K562 (cell line): ENCODE results near the gene GPATCH4. TPM values are rescaled to one million over a fixed set of nuclear protein-coding genes. Genes with fewer than 3 reads are reported as not detected.

Experiments
- ATAC-seq: fragments of 200-7000 bp; cut with Tn5 transposase; 3 replicates; pipeline ENCODE4 v1.9.1; 2020; ENCODE audit warnings: moderate library complexity
- BruUV-seq: library from RNA; stranded (reverse); fragments of 400-500 nt; replicated peaks from 2 replicates; lab custom pipeline; 2021; lab: Mats Ljungman, UMichigan
- CTCF ChIA-PET: fragments of 300-600 bp; formaldehyde crosslinking; extraction: SDS; loops from one replicate; lab custom pipeline; 2021; ENCODE audit warnings: low intra/inter-chr PET ratio; lab: Yijun Ruan, JAX
- POLR2A ChIA-PET: fragments of 300-600, 350-650 bp; sonication (Branson Sonifier 250); formaldehyde crosslinking; extraction: SDS; loops from one replicate; lab custom pipeline; 2021; ENCODE audit warnings: antibody characterized with exemption, inconsistent platforms; lab: Yijun Ruan, JAX
- DNase-seq, 4 experiments: peaks; one replicate each; pipeline versions ENCODE4 v3.0.0 to v3.0.0-alpha.2; 2011 to 2018; ENCODE audit warnings: low spot score in 3 of 4, mixed read lengths in 3 of 4; ENCODE audit errors: extremely low read depth in 1 of 4
- FAIRE-seq: peaks from 2 replicates; lab custom pipeline; 2011; peaks lifted over from hg19 to GRCh38; lab: Jason Lieb, UNC
- H2AFZ ChIP-seq: 2 replicates; pipeline ENCODE4 v1.6.0; 2011; ENCODE audit warnings: low read depth, low read length, control low read depth, inconsistent platforms
- H3K27ac ChIP-seq: fragments of 200-600 bp; 3 replicates; pipeline ENCODE4 v1.8.0; 2011; ENCODE audit warnings: low read depth, mild to moderate bottlenecking, control low read depth, inconsistent platforms, low read length, moderate library complexity, mixed read lengths; ENCODE audit errors: extremely low read depth
- H3K27me3 ChIP-seq, 2 experiments: fragments of 300-600 bp in 1 of 2; 2 replicates in 1 of 2; 3 replicates in 1 of 2; pipeline versions ENCODE4 v1.6.0 to v1.8.0; 2011; ENCODE audit warnings: inconsistent platforms in 2 of 2, low read length in 2 of 2, mild to moderate bottlenecking in 1 of 2, mixed read lengths in 1 of 2, moderate library complexity in 1 of 2; ENCODE audit not compliant: control insufficient read depth in 2 of 2, insufficient read depth in 2 of 2
- H3K36me3 ChIP-seq: fragments of 300-600 bp; 3 replicates; pipeline ENCODE4 v1.8.0; 2011; ENCODE audit warnings: mild to moderate bottlenecking, low read length, inconsistent platforms; ENCODE audit not compliant: control insufficient read depth, insufficient read depth
- H3K4me1 ChIP-seq, 2 experiments: fragments of 200-600 bp in 1 of 2; replicated peaks in 1 of 2; 2 replicates in 1 of 2; 3 replicates in 1 of 2; pipeline versions ENCODE4 v1.5.1 to v1.8.0; 2011; ENCODE audit warnings: inconsistent platforms in 2 of 2, low read length in 2 of 2, mild to moderate bottlenecking in 1 of 2, mixed read lengths in 1 of 2, moderate library complexity in 1 of 2; ENCODE audit not compliant: control insufficient read depth in 2 of 2, insufficient read depth in 2 of 2
- H3K4me2 ChIP-seq: 2 replicates; pipeline ENCODE4 v1.6.1; 2011; ENCODE audit warnings: low read length, control low read depth, inconsistent platforms, mixed read lengths; ENCODE audit not compliant: insufficient read depth
- H3K4me3 ChIP-seq: fragments of 200-600 bp; sonication (generic), shearing (Covaris generic); 2 replicates; pipeline ENCODE4 v1.5.1; 2016; ENCODE audit warnings: control low read depth, inconsistent platforms
- H3K79me2 ChIP-seq: fragments of 200-600 bp; 3 replicates; pipeline ENCODE4 v1.8.0; 2011; ENCODE audit warnings: low read length, inconsistent platforms; ENCODE audit not compliant: control insufficient read depth, insufficient read depth
- H3K9ac ChIP-seq, 2 experiments: 2 replicates each; pipeline versions ENCODE4 v1.6.0 to v1.6.1; 2011; ENCODE audit warnings: low read depth in 2 of 2, low read length in 2 of 2, control low read depth in 1 of 2, inconsistent platforms in 1 of 2, mild to moderate bottlenecking in 1 of 2, mixed read lengths in 1 of 2; ENCODE audit not compliant: insufficient read depth in 1 of 2
- H3K9me1 ChIP-seq: one replicate; pipeline ENCODE4 v1.6.0; 2011; ENCODE audit warnings: inconsistent platforms, mild to moderate bottlenecking, low read length, moderate library complexity; ENCODE audit not compliant: control insufficient read depth, insufficient read depth
- H3K9me3 ChIP-seq: replicated peaks from 2 replicates; pipeline ENCODE4 v1.5.1; 2011; ENCODE audit warnings: low read depth, low read length, inconsistent platforms; ENCODE audit not compliant: control insufficient read depth, insufficient read depth
- H4K20me1 ChIP-seq: replicated peaks from 2 replicates; pipeline ENCODE4 v1.6.1; 2011; ENCODE audit warnings: low read length, inconsistent platforms, mixed read lengths; ENCODE audit not compliant: control insufficient read depth, insufficient read depth
- CUX1 ChIP-seq: fragments of 200-800 bp; sonication (Bioruptor generic); IDR thresholded peaks from 2 replicates; pipeline ENCODE4 v1.6.1; 2016; ENCODE audit warnings: missing genetic modification characterization, missing compliant biosample characterization
- FOSL1 ChIP-seq: fragments of 200-800 bp; sonication (Bioruptor generic); conservative IDR thresholded peaks from 2 replicates; pipeline ENCODE4 v1.6.1; 2016; ENCODE audit warnings: missing genetic modification characterization, missing compliant biosample characterization
- MYC ChIP-seq, 2 experiments: fragments of 250-450 bp in 1 of 2; sonication (Bioruptor Pico) in 1 of 2; IDR thresholded peaks; 2 replicates each; pipeline versions ENCODE4 v1.5.1 to v1.6.1; 2012 to 2021; ENCODE audit warnings: low read depth in 2 of 2, borderline replicate concordance in 1 of 2, improper control_type of control experiment in 1 of 2, low read length in 1 of 2, mild to moderate bottlenecking in 1 of 2, moderate library complexity in 1 of 2
- PYGO2 ChIP-seq: fragments of 450-650 bp; IDR thresholded peaks from 2 replicates; pipeline ENCODE4 v1.6.1; 2016; ENCODE audit warnings: mild to moderate bottlenecking, missing genetic modification characterization, moderate library complexity, missing compliant biosample characterization
- SRSF1 ChIP-seq: fragments of 200-400 bp; formaldehyde crosslinking; IDR thresholded peaks from 2 replicates; pipeline ENCODE4 v1.6.1; 2017; ENCODE audit warnings: mild to moderate bottlenecking, low read depth, low read length, moderate library complexity
- TAF7 ChIP-seq: fragments of 450-650 bp; IDR thresholded peaks from 2 replicates; pipeline ENCODE4 v1.6.1; 2016; ENCODE audit warnings: missing genetic modification characterization, missing compliant biosample characterization
- ZC3H11A ChIP-seq: IDR thresholded peaks from 2 replicates; pipeline ENCODE4 v1.6.1; 2012; ENCODE audit warnings: low read depth, low read length, improper control_type of control experiment
- ZKSCAN8 ChIP-seq: fragments of 200-800 bp; sonication (Bioruptor generic); IDR thresholded peaks from 2 replicates; pipeline ENCODE4 v1.6.1; 2016; ENCODE audit warnings: missing genetic modification characterization, missing compliant biosample characterization
- ZNF395 ChIP-seq: fragments of 200-800 bp; sonication (Bioruptor generic); IDR thresholded peaks from 2 replicates; pipeline ENCODE4 v1.6.1; 2017; ENCODE audit warnings: missing genetic modification characterization, missing compliant biosample characterization
- WGBS: fragments of 100-300 bp; shearing (Covaris generic); methylation state at CpG from one replicate; pipeline ENCODE4 v1.1.6; 2016; ENCODE audit warnings: low coverage, mixed read lengths; ENCODE audit not compliant: insufficient coverage; ENCODE audit errors: missing lambda C conversion rate; 5-methylcytosine and 5-hydroxymethylcytosine counted together
- in situ Hi-C: fragments of 300-500 bp; cut with MboI; formaldehyde crosslinking; loops from 4 replicates; pipeline ENCODE4 v1.15.0; 2018; ENCODE audit warnings: inconsistent platforms, mixed read lengths
- intact Hi-C: fragments of 100-400 bp; cut with micrococcal nuclease; formaldehyde crosslinking; loops from 2 replicates; pipeline ENCODE4 v1.14.2; 2022
- polyA plus RNA-seq, 8 experiments: library from polyadenylated mRNA; depleted of rRNA in 4 of 8; stranded (reverse) in 5 of 8; unstranded in 3 of 8; fragments of >200 nt; fragmentation: Nextera tagmentation in 2 of 8; fragmentation: Illumina TruSeq in 1 of 8; extraction: Ambion mirVana in 2 of 8; extraction: Trizol in 1 of 8; gene quantifications; 2 replicates each; pipeline versions ENCODE4 v1.2.1 to v1.2.3, GENCODE V29; 2011 to 2014; ENCODE audit warnings: inconsistent platforms in 1 of 8, missing spikeins in 1 of 8
- total RNA-seq, 7 experiments: library from RNA; depleted of rRNA in 6 of 7; stranded (reverse); fragments of >200 nt in 6 of 7; fragmentation: Illumina TruSeq in 2 of 7; extraction: Trizol in 2 of 7; gene quantifications; 2 replicates each; pipeline versions ENCODE4 v1.2.1 to v1.2.3, GENCODE V29; 2011 to 2021; ENCODE audit warnings: low replicate concordance in 1 of 7
- TF ChIP-seq, protein P1 (sequence below): IDR thresholded peaks from 3 replicates; pipeline ENCODE4 v1.6.1; 2011; ENCODE audit warnings: borderline replicate concordance, mild to moderate bottlenecking; ENCODE audit not compliant: insufficient read length, insufficient read depth
- TF ChIP-seq, protein P2 (sequence below): sonication (generic); formaldehyde crosslinking; IDR thresholded peaks from 2 replicates; pipeline ENCODE4 v1.8.1; 2023; ENCODE audit warnings: mild to moderate bottlenecking, missing genetic modification reagents, moderate library complexity

Gene GPATCH4
- total and polyA plus RNA-seq, 9 of the 15 experiments (the other 6 are each of a cell fraction or from before 2014, with no cell fraction given) = 43.7 to 105 (median 76.5) TPM

GRCh38 chr1:156616463-156616862 is 15.2 kb upstream of the GPATCH4 start:
- no peak overlapping the region for H3K4me3 ChIP-seq
- H2AFZ ChIP-seq = peak overlapping the region; percentile 65
- H3K9me3 ChIP-seq = no peaks in the 10 kb centered on the region
- H3K27me3 ChIP-seq = no peaks in the 10 kb centered on the region
- ChIA-PET CTCF (no interaction called here), POLR2A (interaction anchor here (1.0 kb wide), 1 partner anchor 45 kb away, joined by 3 read pairs; no protein-coding TSS in a partner anchor)
- 0 out of 3 replicates have a peak overlapping the region, but pooled peaks have one; percentile 15 for H3K27ac ChIP-seq
- no peaks in the 10 kb centered on the region for H3K36me3 ChIP-seq
- ATAC-seq (peak; percentile 96), FAIRE-seq (peak; percentile 95), DNase-seq (peak; percentile 90 to 95 (median 92))
- no peaks in the 10 kb centered on the region for H4K20me1 ChIP-seq
- 1% methylated on average over 5 of the region's 5 CpGs for WGBS
- peak overlapping the region; percentile 4 to 5; a peak in 1 of 4 replicates for H3K9ac ChIP-seq
- H3K9me1 ChIP-seq = no peaks in the 10 kb centered on the region
- peak overlapping the region; percentile 67 for H3K4me2 ChIP-seq
- intact Hi-C loops = no loop called here
- in situ Hi-C loops = no loop called here
- no peaks in the 10 kb centered on the region for H3K79me2 ChIP-seq
- no TSS peak for BruUV-seq
- peaks cover 17 to 23% of the 10 kb centered on the region in 2 experiments for H3K4me1 ChIP-seq
- TF ChIP-seq PYGO2 = 0 out of 2 replicates have a peak, but pooled peaks have one; percentile 23
- TF ChIP-seq TAF7 = no peak
- TF ChIP-seq CUX1 (CRISPR knock-in tag) = no peak
- no peak for TF ChIP-seq ZC3H11A
- TF ChIP-seq, protein P1, sequence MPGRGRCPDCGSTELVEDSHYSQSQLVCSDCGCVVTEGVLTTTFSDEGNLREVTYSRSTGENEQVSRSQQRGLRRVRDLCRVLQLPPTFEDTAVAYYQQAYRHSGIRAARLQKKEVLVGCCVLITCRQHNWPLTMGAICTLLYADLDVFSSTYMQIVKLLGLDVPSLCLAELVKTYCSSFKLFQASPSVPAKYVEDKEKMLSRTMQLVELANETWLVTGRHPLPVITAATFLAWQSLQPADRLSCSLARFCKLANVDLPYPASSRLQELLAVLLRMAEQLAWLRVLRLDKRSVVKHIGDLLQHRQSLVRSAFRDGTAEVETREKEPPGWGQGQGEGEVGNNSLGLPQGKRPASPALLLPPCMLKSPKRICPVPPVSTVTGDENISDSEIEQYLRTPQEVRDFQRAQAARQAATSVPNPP = no peak
- no peak for TF ChIP-seq ZNF395 (CRISPR knock-in tag)
- TF ChIP-seq FOSL1 (tag) = peak; percentile 49
- no peak for TF ChIP-seq ZKSCAN8 (CRISPR knock-in tag)
- TF ChIP-seq, protein P2, sequence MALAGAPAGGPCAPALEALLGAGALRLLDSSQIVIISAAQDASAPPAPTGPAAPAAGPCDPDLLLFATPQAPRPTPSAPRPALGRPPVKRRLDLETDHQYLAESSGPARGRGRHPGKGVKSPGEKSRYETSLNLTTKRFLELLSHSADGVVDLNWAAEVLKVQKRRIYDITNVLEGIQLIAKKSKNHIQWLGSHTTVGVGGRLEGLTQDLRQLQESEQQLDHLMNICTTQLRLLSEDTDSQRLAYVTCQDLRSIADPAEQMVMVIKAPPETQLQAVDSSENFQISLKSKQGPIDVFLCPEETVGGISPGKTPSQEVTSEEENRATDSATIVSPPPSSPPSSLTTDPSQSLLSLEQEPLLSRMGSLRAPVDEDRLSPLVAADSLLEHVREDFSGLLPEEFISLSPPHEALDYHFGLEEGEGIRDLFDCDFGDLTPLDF (CRISPR knock-in tag) = no peak
- peak; percentile 68 for TF ChIP-seq MYC (IDR thresholded peaks at IDR 0.05; ENCODE audit: low read depth, low read length)
- TF ChIP-seq MYC (CRISPR knock-in tag; IDR thresholded peaks at IDR 0.05; ENCODE audit: borderline replicate concordance, low read depth) = no peak
- TF ChIP-seq SRSF1 = no peak
